Measurements from ENCODE around the gene CLDN4.
A peak's percentile ranks its signal among the peaks of the same experiment; 100 is the strongest.

CLDN4 gene

DNA sequence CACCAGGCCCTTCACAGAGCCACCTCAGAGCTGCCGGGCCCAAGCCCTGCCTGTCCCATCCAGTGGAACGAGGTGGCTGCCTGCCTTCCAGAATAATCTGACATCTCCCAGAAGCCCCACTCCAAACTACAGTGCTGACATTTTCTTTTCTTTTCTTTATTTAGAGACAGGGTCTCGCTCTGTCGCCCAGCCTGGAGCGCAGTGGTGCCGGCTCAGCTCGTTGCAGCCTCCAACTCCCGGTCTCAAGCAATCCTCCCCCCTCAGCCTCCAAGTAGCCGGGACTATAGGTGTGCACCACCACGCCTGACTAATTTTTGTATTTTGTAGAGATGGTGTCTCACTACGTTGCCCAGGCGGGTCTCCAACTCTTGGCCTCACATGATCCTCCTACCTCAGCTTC, 30.5 kb downstream of the CLDN4 start:
- H3K9me2 ChIP-seq (replicated peaks; ENCODE audit: low read depth, low read length) = no peaks in the 10 kb centered on the region
- H3K79me2 ChIP-seq (ENCODE audit: insufficient read depth, low read length) = no peaks in the 10 kb centered on the region
- H3K36me3 ChIP-seq (ENCODE audit: insufficient read depth, low read length) = no peaks in the 10 kb centered on the region
- no peak overlapping the region for H3K4me3 ChIP-seq (ENCODE audit: low read length, poor library complexity, severe bottlenecking)
- TF ChIP-seq CTCF (conservative IDR thresholded peaks at IDR 0.05; ENCODE audit: low read length) (no peak), EZH2phosphoT487 (IDR thresholded peaks at IDR 0.05; ENCODE audit: borderline replicate concordance) (no peak)
- H3K9ac ChIP-seq (ENCODE audit: low read depth, low read length, poor library complexity, severe bottlenecking) = no peak overlapping the region
- H3F3A ChIP-seq (ENCODE audit: low read depth) = no peaks in the 10 kb centered on the region
- H3K27me3 ChIP-seq (ENCODE audit: insufficient read depth, low read length, poor library complexity, severe bottlenecking) = no peaks in the 10 kb centered on the region
- H4K20me1 ChIP-seq (ENCODE audit: insufficient read depth, low read length, poor library complexity, severe bottlenecking) = no peaks in the 10 kb centered on the region
- H2AFZ ChIP-seq (ENCODE audit: low read length) = no peak overlapping the region
- H3K4me1 ChIP-seq (ENCODE audit: insufficient read depth, low read length, poor library complexity, severe bottlenecking) = no peaks in the 10 kb centered on the region
- no peak overlapping the region for H3K4me2 ChIP-seq (ENCODE audit: low read depth, low read length, poor library complexity, severe bottlenecking)
- H3K9me3 ChIP-seq (ENCODE audit: insufficient read depth, low read depth, low read length) = no peaks in the 10 kb centered on the region

DNA sequence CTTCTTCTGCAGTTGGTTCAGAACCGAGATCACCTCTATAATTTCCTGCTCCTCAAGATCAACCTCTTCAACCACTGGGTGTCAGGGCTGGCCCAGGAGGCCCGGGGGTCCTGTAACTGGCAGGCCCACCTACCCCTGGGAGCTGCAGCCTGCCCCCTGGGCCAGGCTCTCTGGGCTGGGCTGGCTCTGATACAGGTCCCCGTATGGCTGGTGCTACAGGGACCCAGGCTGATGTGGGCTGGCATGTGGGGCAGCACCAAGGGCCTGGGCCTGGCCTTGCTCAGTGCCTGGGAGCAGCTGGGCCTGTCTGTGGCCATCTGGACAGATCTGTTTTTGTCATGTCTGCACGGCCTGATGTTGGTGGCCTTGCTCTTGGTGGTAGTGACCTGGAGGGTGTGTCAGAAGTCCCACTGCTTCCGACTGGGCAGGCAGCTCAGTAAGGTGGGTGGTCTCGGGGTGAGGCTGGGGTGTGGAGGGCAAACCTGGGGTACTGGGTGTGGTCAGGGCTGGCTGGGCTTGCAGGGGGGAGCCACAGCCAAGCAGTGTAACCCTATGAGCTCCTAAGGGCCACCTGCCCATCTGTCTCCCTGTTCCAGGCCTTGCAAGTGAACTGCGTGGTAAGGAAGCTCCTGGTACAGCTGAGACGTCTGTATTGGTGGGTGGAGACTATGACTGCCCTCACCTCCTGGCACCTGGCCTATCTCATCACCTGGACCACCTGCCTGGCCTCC, 34.4 kb downstream of the CLDN4 start:
- no peaks in the 10 kb centered on the region for H3K27me3 ChIP-seq (ENCODE audit: insufficient read depth, low read length, poor library complexity, severe bottlenecking)
- H3K9me3 ChIP-seq (ENCODE audit: insufficient read depth, low read depth, low read length) = no peaks in the 10 kb centered on the region
- no peak overlapping the region for H3K4me3 ChIP-seq (ENCODE audit: low read length, poor library complexity, severe bottlenecking)
- no peaks in the 10 kb centered on the region for H3K9me2 ChIP-seq (replicated peaks; ENCODE audit: low read depth, low read length)
- TF ChIP-seq EZH2phosphoT487 (IDR thresholded peaks at IDR 0.05; ENCODE audit: borderline replicate concordance) = no peak
- no peak for TF ChIP-seq CTCF (conservative IDR thresholded peaks at IDR 0.05; ENCODE audit: low read length)
- H2AFZ ChIP-seq (ENCODE audit: low read length) = no peak overlapping the region
- no peaks in the 10 kb centered on the region for H3K4me1 ChIP-seq (ENCODE audit: insufficient read depth, low read length, poor library complexity, severe bottlenecking)
- H3F3A ChIP-seq (ENCODE audit: low read depth) = no peaks in the 10 kb centered on the region
- no peaks in the 10 kb centered on the region for H3K79me2 ChIP-seq (ENCODE audit: insufficient read depth, low read length)
- H4K20me1 ChIP-seq (ENCODE audit: insufficient read depth, low read length, poor library complexity, severe bottlenecking) = no peaks in the 10 kb centered on the region
- no peak overlapping the region for H3K4me2 ChIP-seq (ENCODE audit: low read depth, low read length, poor library complexity, severe bottlenecking)
- no peaks in the 10 kb centered on the region for H3K36me3 ChIP-seq (ENCODE audit: insufficient read depth, low read length)
- no peak overlapping the region for H3K9ac ChIP-seq (ENCODE audit: low read depth, low read length, poor library complexity, severe bottlenecking)

DNA sequence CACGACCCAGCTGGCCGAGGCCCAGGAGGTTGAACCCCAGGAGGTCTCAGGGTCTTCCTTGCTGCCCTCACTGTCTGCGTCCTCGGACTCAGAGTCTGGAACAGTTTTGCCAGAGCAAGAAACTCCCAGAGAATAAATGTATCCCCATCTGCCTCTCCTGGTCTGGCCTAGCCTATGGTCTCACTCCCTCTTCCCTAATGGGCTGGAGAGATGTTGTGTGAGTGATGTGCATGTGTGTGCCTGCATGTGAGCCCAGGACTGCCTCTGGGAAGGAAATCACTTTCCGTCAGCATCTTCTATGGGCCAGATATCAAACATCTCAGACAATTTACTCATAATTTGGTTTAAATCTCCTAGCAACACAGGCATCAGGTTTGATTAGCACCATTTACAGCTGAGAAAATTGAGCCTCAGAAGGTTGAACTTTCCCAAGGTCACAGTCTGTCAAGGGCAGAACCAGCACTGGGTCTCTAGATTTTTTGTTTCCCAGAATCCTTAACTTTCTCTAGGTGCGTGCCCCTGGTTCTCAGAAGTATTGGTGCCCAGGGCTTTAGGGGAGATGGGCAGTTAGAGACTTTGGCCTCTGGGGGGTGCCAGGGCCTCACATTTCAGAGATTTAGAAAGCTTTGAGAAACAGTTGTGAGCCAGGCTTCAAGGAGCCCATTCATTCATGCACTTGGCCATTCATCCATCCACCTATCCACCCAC, 35.1 kb downstream of the CLDN4 start:
- Histone ChIP-seq H2AFZ (ENCODE audit: low read length) (no peak overlapping the region), H3K9me3 (ENCODE audit: insufficient read depth, low read depth, low read length) (no peaks in the 10 kb centered on the region), H3K79me2 (ENCODE audit: insufficient read depth, low read length) (no peaks in the 10 kb centered on the region), H3K36me3 (ENCODE audit: insufficient read depth, low read length) (no peaks in the 10 kb centered on the region), H4K20me1 (ENCODE audit: insufficient read depth, low read length, poor library complexity, severe bottlenecking) (no peaks in the 10 kb centered on the region), H3F3A (ENCODE audit: low read depth) (no peaks in the 10 kb centered on the region), H3K9ac (ENCODE audit: low read depth, low read length, poor library complexity, severe bottlenecking) (no peak overlapping the region), H3K4me2 (ENCODE audit: low read depth, low read length, poor library complexity, severe bottlenecking) (no peak overlapping the region), H3K27me3 (ENCODE audit: insufficient read depth, low read length, poor library complexity, severe bottlenecking) (no peaks in the 10 kb centered on the region), H3K4me3 (ENCODE audit: low read length, poor library complexity, severe bottlenecking) (no peak overlapping the region), H3K4me1 (ENCODE audit: insufficient read depth, low read length, poor library complexity, severe bottlenecking) (no peaks in the 10 kb centered on the region), H3K9me2 (replicated peaks; ENCODE audit: low read depth, low read length) (no peaks in the 10 kb centered on the region)
- TF ChIP-seq CTCF (conservative IDR thresholded peaks at IDR 0.05; ENCODE audit: low read length) (peak; percentile 73), EZH2phosphoT487 (IDR thresholded peaks at IDR 0.05; ENCODE audit: borderline replicate concordance) (no peak)
